AG08395 (cell line): ENCODE results near the gene HSPH1.
A peak's percentile ranks its signal among the peaks of the same experiment; 100 is the strongest.
"Not testable (repeated sequence)": the region's sequence is repeated elsewhere in the genome, so short reads cannot be mapped to it uniquely, and the experiment has no call there.

Source experiments
- DNase-seq: peaks from one replicate; pipeline ENCODE4 v3.0.0; 2012; ENCODE audit warnings: mixed read lengths, low spot score

The HSPH1 gene

GRCh38 chr13:31131470-31131961, 30.2 kb downstream of the HSPH1 start:
- no peak for DNase-seq

GRCh38 chr13:31129419-31129818, 32.3 kb downstream of the HSPH1 start:
- no peak for DNase-seq

- no peak for DNase-seq
Measured at GRCh38 chr13:31124204-31124603, 37.5 kb downstream of the HSPH1 start.

- DNase-seq = no peak
Measured at GRCh38 chr13:31122544-31123260, 39.0 kb downstream of the HSPH1 start.

- DNase-seq = no peak
Measured at GRCh38 chr13:31122143-31122542, 39.6 kb downstream of the HSPH1 start.

- no peak for DNase-seq
Measured at GRCh38 chr13:31121379-31122140, 40.1 kb downstream of the HSPH1 start.

GRCh38 chr13:31119966-31120700, 41.6 kb downstream of the HSPH1 start:
- no peak for DNase-seq

- DNase-seq = no peak
Measured at GRCh38 chr13:31119526-31119925, 42.2 kb downstream of the HSPH1 start.

- DNase-seq = no peak
Measured at GRCh38 chr13:31116224-31116623, 45.5 kb downstream of the HSPH1 start.

- no peak for DNase-seq
Measured at GRCh38 chr13:31115616-31116015, 46.1 kb downstream of the HSPH1 start.

GRCh38 chr13:31114641-31115040, 47.1 kb downstream of the HSPH1 start:
- no peak for DNase-seq

GRCh38 chr13:31111136-31111535, 50.6 kb downstream of the HSPH1 start:
- DNase-seq = no peak

- DNase-seq = no peak
Measured at GRCh38 chr13:31110617-31111016, 51.1 kb downstream of the HSPH1 start.

GRCh38 chr13:31110169-31110568, 51.5 kb downstream of the HSPH1 start:
- DNase-seq = no peak

GRCh38 chr13:31107109-31107508, 54.6 kb downstream of the HSPH1 start:
- no peak for DNase-seq

GRCh38 chr13:31105856-31106255, 55.8 kb downstream of the HSPH1 start:
- no peak for DNase-seq

GRCh38 chr13:31105020-31105795, 56.5 kb downstream of the HSPH1 start:
- peak; percentile 21 for DNase-seq

GRCh38 chr13:31102905-31103304, 58.8 kb downstream of the HSPH1 start:
- no peak for DNase-seq

- DNase-seq = peak; percentile 28
Measured at GRCh38 chr13:31101472-31102170, 60.1 kb downstream of the HSPH1 start.

- DNase-seq = no peak
Measured at GRCh38 chr13:31100721-31101120, 61.0 kb downstream of the HSPH1 start.

- DNase-seq = not testable (repeated sequence)
Measured at GRCh38 chr13:31097911-31098434, 63.7 kb downstream of the HSPH1 start.
